ENCODE results near the gene PLEKHF1.

- TF ChIP-seq, protein P1, sequence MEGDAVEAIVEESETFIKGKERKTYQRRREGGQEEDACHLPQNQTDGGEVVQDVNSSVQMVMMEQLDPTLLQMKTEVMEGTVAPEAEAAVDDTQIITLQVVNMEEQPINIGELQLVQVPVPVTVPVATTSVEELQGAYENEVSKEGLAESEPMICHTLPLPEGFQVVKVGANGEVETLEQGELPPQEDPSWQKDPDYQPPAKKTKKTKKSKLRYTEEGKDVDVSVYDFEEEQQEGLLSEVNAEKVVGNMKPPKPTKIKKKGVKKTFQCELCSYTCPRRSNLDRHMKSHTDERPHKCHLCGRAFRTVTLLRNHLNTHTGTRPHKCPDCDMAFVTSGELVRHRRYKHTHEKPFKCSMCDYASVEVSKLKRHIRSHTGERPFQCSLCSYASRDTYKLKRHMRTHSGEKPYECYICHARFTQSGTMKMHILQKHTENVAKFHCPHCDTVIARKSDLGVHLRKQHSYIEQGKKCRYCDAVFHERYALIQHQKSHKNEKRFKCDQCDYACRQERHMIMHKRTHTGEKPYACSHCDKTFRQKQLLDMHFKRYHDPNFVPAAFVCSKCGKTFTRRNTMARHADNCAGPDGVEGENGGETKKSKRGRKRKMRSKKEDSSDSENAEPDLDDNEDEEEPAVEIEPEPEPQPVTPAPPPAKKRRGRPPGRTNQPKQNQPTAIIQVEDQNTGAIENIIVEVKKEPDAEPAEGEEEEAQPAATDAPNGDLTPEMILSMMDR (conservative IDR thresholded peaks at IDR 0.05 in 1 of 2, IDR thresholded peaks at IDR 0.05 in 1 of 2; ENCODE audit: low read depth in 1 of 2, low read length in 2 of 2): no peak
- TF ChIP-seq EZH2 (IDR thresholded peaks at IDR 0.05; ENCODE audit: low read length, missing control alignments): no peak
Observed at GRCh38 chr19:29626386-29626785, 38.9 kb upstream of the PLEKHF1 start.

Measured in fibroblast of lung (primary cell).